SK-N-SH treated with all-trans-retinoic acid at 6 μM for 48 hours (cell line): ENCODE measurements around the gene GP1BB.

ENCODE experiments used
- BACH2 ChIP-seq: fragments of 250-450 bp; sonication (Bioruptor Pico); IDR thresholded peaks from 2 replicates; pipeline ENCODE4 v1.9.0; 2021; ENCODE audit warnings: mild to moderate bottlenecking, borderline replicate concordance
- CREB5 ChIP-seq: fragments of 250-450 bp; sonication (Bioruptor Pico); IDR thresholded peaks from 2 replicates; pipeline ENCODE4 v1.5.1; 2020; ENCODE audit warnings: low read depth, mild to moderate bottlenecking, moderate library complexity
- CSDC2 ChIP-seq: fragments of 250-450 bp; sonication (Bioruptor Pico); IDR thresholded peaks from 2 replicates; pipeline ENCODE4 v1.5.0; 2020; ENCODE audit warnings: mild to moderate bottlenecking, moderate library complexity
- GLIS3 ChIP-seq: fragments of 250-450 bp; sonication (Bioruptor Pico); IDR thresholded peaks from 2 replicates; pipeline ENCODE4 v1.5.0; 2020; ENCODE audit warnings: mild to moderate bottlenecking, moderate library complexity
- OSR1 ChIP-seq: fragments of 250-450 bp; sonication (Bioruptor Pico); IDR thresholded peaks from 2 replicates; pipeline ENCODE4 v1.8.0; 2022; ENCODE audit warnings: moderate library complexity, mild to moderate bottlenecking, inconsistent platforms
- ZFP30 ChIP-seq: fragments of 450-650 bp; formaldehyde crosslinking; IDR thresholded peaks from 2 replicates; pipeline ENCODE4 v1.5.0; 2022; ENCODE audit warnings: mild to moderate bottlenecking, moderate library complexity
- ZNF565 ChIP-seq: fragments of 450-650 bp; formaldehyde crosslinking; conservative IDR thresholded peaks from 2 replicates; pipeline ENCODE4 v1.5.0; 2020; ENCODE audit warnings: low read depth, mild to moderate bottlenecking, moderate library complexity

GRCh38 chr22:19688301-19689290 lies 34.7 kb upstream of the GP1BB start:
- TF ChIP-seq BACH2 (no peak), CREB5 (no peak), ZFP30 (CRISPR knock-in tag) (no peak), OSR1 (CRISPR knock-in tag) (no peak), ZNF565 (no peak), CSDC2 (no peak), GLIS3 (CRISPR knock-in tag) (no peak)
